NB4 (cell line): ENCODE data around the gene TMEM109.
A peak's percentile ranks its signal among the peaks of the same experiment; 100 is the strongest.

Experiments used
- MYC ChIP-seq: IDR thresholded peaks from 2 replicates; pipeline ENCODE4 v1.6.1; 2011; ENCODE audit warnings: low read depth, low read length
- POLR2A ChIP-seq: IDR thresholded peaks from 2 replicates; pipeline ENCODE4 v1.6.1; 2011; ENCODE audit warnings: mild to moderate bottlenecking; ENCODE audit not compliant: insufficient read length; ENCODE audit errors: extremely low read depth
- TF ChIP-seq, protein P1 (sequence below): IDR thresholded peaks from one replicate; pipeline ENCODE4 v1.5.1; 2012; ENCODE audit warnings: low read depth, low read length
- TF ChIP-seq, protein P2 (sequence below): IDR thresholded peaks from 2 replicates; pipeline ENCODE4 v1.6.1; 2011; ENCODE audit warnings: low read depth, low read length

DNA sequence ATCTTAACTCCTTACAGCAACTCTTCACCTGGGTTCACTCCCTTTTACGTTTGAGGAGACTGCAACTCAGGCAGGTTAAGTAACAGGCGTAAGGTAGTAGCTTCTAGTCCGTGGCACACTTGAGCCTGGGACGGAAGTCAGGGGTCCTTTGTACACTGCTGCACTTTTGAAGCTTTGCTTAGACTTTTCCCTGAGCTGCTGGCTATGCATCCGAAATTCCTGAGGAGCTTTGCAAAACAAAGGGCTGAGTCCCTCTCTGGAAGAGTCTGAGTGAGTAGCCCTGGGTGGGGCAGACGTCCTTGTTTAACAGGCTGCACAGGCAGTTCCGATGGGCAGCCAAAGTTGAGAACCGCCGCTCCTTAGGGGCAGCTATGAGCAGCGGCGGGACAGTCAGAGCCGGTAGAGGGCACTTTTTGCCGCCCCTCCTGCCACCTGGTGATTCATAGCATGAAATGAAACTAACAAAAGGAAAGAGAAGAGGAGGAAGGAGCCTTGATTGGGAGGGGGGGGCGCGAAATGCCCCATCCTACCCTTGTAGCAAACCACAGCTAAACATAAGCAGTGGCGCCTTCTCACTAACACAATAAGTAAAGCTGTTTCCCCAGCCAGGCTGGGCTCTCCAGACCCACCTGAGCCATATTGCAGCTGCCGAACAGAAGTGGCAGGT lies 1.4 kb downstream of the TMEM109 start:
- TF ChIP-seq, protein P1, sequence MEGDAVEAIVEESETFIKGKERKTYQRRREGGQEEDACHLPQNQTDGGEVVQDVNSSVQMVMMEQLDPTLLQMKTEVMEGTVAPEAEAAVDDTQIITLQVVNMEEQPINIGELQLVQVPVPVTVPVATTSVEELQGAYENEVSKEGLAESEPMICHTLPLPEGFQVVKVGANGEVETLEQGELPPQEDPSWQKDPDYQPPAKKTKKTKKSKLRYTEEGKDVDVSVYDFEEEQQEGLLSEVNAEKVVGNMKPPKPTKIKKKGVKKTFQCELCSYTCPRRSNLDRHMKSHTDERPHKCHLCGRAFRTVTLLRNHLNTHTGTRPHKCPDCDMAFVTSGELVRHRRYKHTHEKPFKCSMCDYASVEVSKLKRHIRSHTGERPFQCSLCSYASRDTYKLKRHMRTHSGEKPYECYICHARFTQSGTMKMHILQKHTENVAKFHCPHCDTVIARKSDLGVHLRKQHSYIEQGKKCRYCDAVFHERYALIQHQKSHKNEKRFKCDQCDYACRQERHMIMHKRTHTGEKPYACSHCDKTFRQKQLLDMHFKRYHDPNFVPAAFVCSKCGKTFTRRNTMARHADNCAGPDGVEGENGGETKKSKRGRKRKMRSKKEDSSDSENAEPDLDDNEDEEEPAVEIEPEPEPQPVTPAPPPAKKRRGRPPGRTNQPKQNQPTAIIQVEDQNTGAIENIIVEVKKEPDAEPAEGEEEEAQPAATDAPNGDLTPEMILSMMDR: peak; percentile 62
- no peak for TF ChIP-seq MYC
- TF ChIP-seq POLR2A: no peak
- TF ChIP-seq, protein P2, sequence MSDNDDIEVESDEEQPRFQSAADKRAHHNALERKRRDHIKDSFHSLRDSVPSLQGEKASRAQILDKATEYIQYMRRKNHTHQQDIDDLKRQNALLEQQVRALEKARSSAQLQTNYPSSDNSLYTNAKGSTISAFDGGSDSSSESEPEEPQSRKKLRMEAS: no peak; the same call in 1 of the 2 replicates
